ENCODE measurements around the gene ASNS. TPM values are rescaled to one million over a fixed set of nuclear protein-coding genes. Genes with fewer than 3 reads are reported as not detected.

The ASNS gene
- polyA plus RNA-seq, 1 donor (not counting 4 experiments of a cell fraction or from before 2014, with no cell fraction given): 24.3 TPM

- Histone ChIP-seq H3K27ac (ENCODE audit: control insufficient read depth, insufficient read depth, low read length) (no peak overlapping the region), H3K9ac (ENCODE audit: control insufficient read depth, extremely low read depth, insufficient read depth, low read length) (no peak overlapping the region), H2AFZ (ENCODE audit: control insufficient read depth, low read length) (no peak overlapping the region), H3K27me3 (ENCODE audit: control insufficient read depth, extremely low read depth, insufficient read depth, low read length) (no peaks in the 10 kb centered on the region), H3K9me1 (ENCODE audit: control insufficient read depth, extremely low read depth, insufficient read depth, low read length) (no peaks in the 10 kb centered on the region), H3K79me2 (ENCODE audit: control insufficient read depth, insufficient read depth, low read length) (no peaks in the 10 kb centered on the region), H3K9me3 (ENCODE audit: control insufficient read depth, low read depth, low read length) (no peaks in the 10 kb centered on the region), H3K4me2 (ENCODE audit: control insufficient read depth, extremely low read depth, insufficient read depth, low read depth, low read length) (no peak overlapping the region), H3K4me1 (ENCODE audit: control insufficient read depth, extremely low read depth, insufficient read depth, low read length) (peaks cover 6% of the 10 kb centered on the region), H3K36me3 (ENCODE audit: control insufficient read depth in 2 of 2, extremely low read depth in 1 of 2, insufficient read depth in 2 of 2, low read length in 2 of 2) (peaks cover 0 to 5% of the 10 kb centered on the region in 2 experiments), H4K20me1 (ENCODE audit: control insufficient read depth, extremely low read depth, insufficient read depth, low read length) (no peaks in the 10 kb centered on the region), H3K4me3 (ENCODE audit: control insufficient read depth in 2 of 3, extremely low read depth in 1 of 3, insufficient read depth in 2 of 3, low read depth in 1 of 3, low read length in 3 of 3) (no peak overlapping the region)
- dilution Hi-C loops (cut with MboI; ENCODE audit: extremely low pct_ligation_motif_present, low sequenced_read_pairs): loop anchor here (25.0 kb wide), 1 partner anchor 786 kb away; no protein-coding TSS in a partner anchor
- TF ChIP-seq EZH2 (IDR thresholded peaks at IDR 0.05; ENCODE audit: low read length): no peak
- TF ChIP-seq, protein P1, sequence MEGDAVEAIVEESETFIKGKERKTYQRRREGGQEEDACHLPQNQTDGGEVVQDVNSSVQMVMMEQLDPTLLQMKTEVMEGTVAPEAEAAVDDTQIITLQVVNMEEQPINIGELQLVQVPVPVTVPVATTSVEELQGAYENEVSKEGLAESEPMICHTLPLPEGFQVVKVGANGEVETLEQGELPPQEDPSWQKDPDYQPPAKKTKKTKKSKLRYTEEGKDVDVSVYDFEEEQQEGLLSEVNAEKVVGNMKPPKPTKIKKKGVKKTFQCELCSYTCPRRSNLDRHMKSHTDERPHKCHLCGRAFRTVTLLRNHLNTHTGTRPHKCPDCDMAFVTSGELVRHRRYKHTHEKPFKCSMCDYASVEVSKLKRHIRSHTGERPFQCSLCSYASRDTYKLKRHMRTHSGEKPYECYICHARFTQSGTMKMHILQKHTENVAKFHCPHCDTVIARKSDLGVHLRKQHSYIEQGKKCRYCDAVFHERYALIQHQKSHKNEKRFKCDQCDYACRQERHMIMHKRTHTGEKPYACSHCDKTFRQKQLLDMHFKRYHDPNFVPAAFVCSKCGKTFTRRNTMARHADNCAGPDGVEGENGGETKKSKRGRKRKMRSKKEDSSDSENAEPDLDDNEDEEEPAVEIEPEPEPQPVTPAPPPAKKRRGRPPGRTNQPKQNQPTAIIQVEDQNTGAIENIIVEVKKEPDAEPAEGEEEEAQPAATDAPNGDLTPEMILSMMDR (optimal IDR thresholded peaks at IDR 0.05 in 1 of 3, IDR thresholded peaks at IDR 0.05 in 1 of 3, conservative IDR thresholded peaks at IDR 0.05 in 1 of 3; ENCODE audit: extremely low read depth in 1 of 3, insufficient read depth in 2 of 3, low read length in 3 of 3): no peak
- FAIRE-seq (no peak), DNase-seq (ENCODE audit: low read depth, low spot score) (no peak)
Measured at GRCh38 chr7:97873606-97874005, 1.4 kb upstream of the ASNS start.

GRCh38 chr7:97871659-97872024 is 566 bp downstream of the ASNS start:
- dilution Hi-C loops (cut with MboI; ENCODE audit: extremely low pct_ligation_motif_present, low sequenced_read_pairs): loop anchor here (25.0 kb wide), 1 partner anchor 784 kb away; no protein-coding TSS in a partner anchor
- peak overlapping the region; percentile 94 for H2AFZ ChIP-seq (ENCODE audit: control insufficient read depth, low read length)
- H3K4me2 ChIP-seq (ENCODE audit: control insufficient read depth, extremely low read depth, insufficient read depth, low read depth, low read length): peak overlapping the region; percentile 82
- H3K9ac ChIP-seq (ENCODE audit: control insufficient read depth, extremely low read depth, insufficient read depth, low read length): peak overlapping the region; percentile 83
- FAIRE-seq (no peak), DNase-seq (ENCODE audit: low read depth, low spot score) (no peak)
- H3K27me3 ChIP-seq (ENCODE audit: control insufficient read depth, extremely low read depth, insufficient read depth, low read length): no peaks in the 10 kb centered on the region
- H4K20me1 ChIP-seq (ENCODE audit: control insufficient read depth, extremely low read depth, insufficient read depth, low read length): no peaks in the 10 kb centered on the region
- no peaks in the 10 kb centered on the region for H3K79me2 ChIP-seq (ENCODE audit: control insufficient read depth, insufficient read depth, low read length)
- H3K9me1 ChIP-seq (ENCODE audit: control insufficient read depth, extremely low read depth, insufficient read depth, low read length): no peaks in the 10 kb centered on the region
- H3K4me3 ChIP-seq (ENCODE audit: control insufficient read depth in 2 of 3, extremely low read depth in 1 of 3, insufficient read depth in 2 of 3, low read depth in 1 of 3, low read length in 3 of 3): peak overlapping the region; percentile 60 to 87 (median 85)
- TF ChIP-seq, protein P1 (optimal IDR thresholded peaks at IDR 0.05 in 1 of 3, IDR thresholded peaks at IDR 0.05 in 1 of 3, conservative IDR thresholded peaks at IDR 0.05 in 1 of 3; ENCODE audit: extremely low read depth in 1 of 3, insufficient read depth in 2 of 3, low read length in 3 of 3): no peak
- TF ChIP-seq EZH2 (IDR thresholded peaks at IDR 0.05; ENCODE audit: low read length): no peak
- H3K4me1 ChIP-seq (ENCODE audit: control insufficient read depth, extremely low read depth, insufficient read depth, low read length): peaks cover 6% of the 10 kb centered on the region
- peaks cover 0 to 6% of the 10 kb centered on the region in 2 experiments for H3K36me3 ChIP-seq (ENCODE audit: control insufficient read depth in 2 of 2, extremely low read depth in 1 of 2, insufficient read depth in 2 of 2, low read length in 2 of 2)
- peak overlapping the region; percentile 61 for H3K27ac ChIP-seq (ENCODE audit: control insufficient read depth, insufficient read depth, low read length)
- no peaks in the 10 kb centered on the region for H3K9me3 ChIP-seq (ENCODE audit: control insufficient read depth, low read depth, low read length)
